ENCODE data around the gene CTRB1.

GRCh38 chr16:75218256-75219076, at the start of gene CTRB1:
- TF ChIP-seq CTCF (conservative IDR thresholded peaks at IDR 0.05) (no peak), ZFX (IDR thresholded peaks at IDR 0.05) (no peak)
